Kidney (tissue), 14 donors: ENCODE data around the gene ABCA12. TPM values are rescaled to one million over a fixed set of nuclear protein-coding genes. Genes with fewer than 3 reads are reported as not detected.

Experiments used
- DNase-seq, 5 donors: peaks; one replicate each; pipeline ENCODE4 v3.0.0-alpha.2; 2013 to 2020
- FAIRE-seq: peaks from 2 replicates; lab custom pipeline; 2012; peaks lifted over from hg19 to GRCh38; lab: Jason Lieb, UNC
- H3K27ac ChIP-seq, 2 donors: one replicate each; pipeline ENCODE4 v1.7.0; 2013; ENCODE audit warnings: low read depth in 2 of 2, low read length in 2 of 2, inconsistent platforms in 1 of 2
- H3K27me3 ChIP-seq: one replicate; pipeline ENCODE4 v1.7.1; 2013; ENCODE audit warnings: low read length, inconsistent platforms; ENCODE audit not compliant: control insufficient read depth, insufficient read depth
- H3K36me3 ChIP-seq, 3 donors: one replicate each; pipeline versions ENCODE4 v1.7.0 to v1.7.1; 2013; ENCODE audit warnings: low read length in 3 of 3, control low read depth in 1 of 3, inconsistent platforms in 1 of 3; ENCODE audit not compliant: insufficient read depth in 3 of 3, control insufficient read depth in 2 of 3
- H3K4me1 ChIP-seq, 3 donors: one replicate each; pipeline versions ENCODE4 v1.7.0 to v1.7.1; 2013; ENCODE audit warnings: low read length in 3 of 3, inconsistent platforms in 1 of 3, low read depth in 1 of 3; ENCODE audit not compliant: control insufficient read depth in 2 of 3, insufficient read depth in 2 of 3
- H3K4me3 ChIP-seq, 3 donors: one replicate each; pipeline versions ENCODE4 v1.7.0 to v1.8.1; 2013; ENCODE audit warnings: low read length in 3 of 3, control low read depth in 1 of 3, inconsistent platforms in 1 of 3
- H3K9ac ChIP-seq, 3 donors: one replicate each; pipeline versions ENCODE4 v1.7.0 to v1.7.1; 2013; ENCODE audit warnings: low read length in 3 of 3, control low read depth in 1 of 3, inconsistent platforms in 1 of 3
- H3K9me3 ChIP-seq, 3 donors: one replicate each; pipeline versions ENCODE4 v1.7.0 to v1.7.1; 2013; ENCODE audit warnings: low read length in 3 of 3, control low read depth in 1 of 3, inconsistent platforms in 1 of 3; ENCODE audit not compliant: control insufficient read depth in 2 of 3, insufficient read depth in 1 of 3
- CTCF ChIP-seq: IDR thresholded peaks from 3 replicates; pipeline ENCODE4 v1.5.1; 2012; ENCODE audit warnings: mild to moderate bottlenecking, moderate library complexity, borderline replicate concordance; ENCODE audit not compliant: insufficient read depth; ENCODE audit errors: extremely low read depth
- intact Hi-C: fragments of 100-400 bp; cut with DNase I; formaldehyde crosslinking; loops from one replicate; pipeline ENCODE4 v1.11.1; 2022
- polyA plus RNA-seq: library from polyadenylated mRNA; stranded (reverse); fragments of 350-450 nt; fragmentation: Illumina TruSeq; extraction: RNeasy Lipid Tissue Mini Kit (QIAGEN cat#74804); gene quantifications from one replicate; pipeline ENCODE4 v1.2.3, GENCODE V29; 2014; ENCODE audit warnings: low read depth, low replicate concordance; ENCODE audit not compliant: insufficient read depth
- total RNA-seq: library from RNA; stranded (reverse); fragmentation: NEBNext Ultra II Directional; extraction: Animal tissue kit (Norgen Biotek cat#: 25700); gene quantifications from one replicate; pipeline ENCODE4 v1.2.1, GENCODE V29; 2021
- donor health status: control.
- donor health status: control.
- donor health status: control.
- donor health status: control.
- donor health status: control.
- donor health status: DM: yes; HTN: yes; CAD: no.
- donor health status: Normal renal cell carcinoma (clear cell type).

The ABCA12 gene
- total and polyA plus RNA-seq, 2 donors from 2014 or later, result 0.37 to 3.0 TPM

- Histone ChIP-seq H3K4me1 (no peaks in the 10 kb centered on the region), H3K9ac (no peak overlapping the region), H3K36me3 (no peaks in the 10 kb centered on the region), H3K27ac (no peak overlapping the region), H3K27me3 (no peaks in the 10 kb centered on the region), H3K4me3 (no peak overlapping the region), H3K9me3 (no peaks in the 10 kb centered on the region)
- intact Hi-C loops, result no loop called here
- no peak for TF ChIP-seq CTCF
- no peak for DNase-seq
- no peak for FAIRE-seq
These were observed 22.9 kb upstream of the ABCA12 start for GRCh38 chr2:215161301-215161829.

- H3K27ac ChIP-seq, result no peak overlapping the region
- no peak for TF ChIP-seq CTCF
- H3K4me3 ChIP-seq, result no peak overlapping the region
- no peaks in the 10 kb centered on the region for H3K27me3 ChIP-seq
- no peaks in the 10 kb centered on the region for H3K36me3 ChIP-seq
- H3K9me3 ChIP-seq, result no peaks in the 10 kb centered on the region
- no peaks in the 10 kb centered on the region for H3K4me1 ChIP-seq
- no peak for FAIRE-seq
- no peak overlapping the region for H3K9ac ChIP-seq
- intact Hi-C loops, result no loop called here
- no peak for DNase-seq
These were observed 21.7 kb upstream of the ABCA12 start for GRCh38 chr2:215160081-215160480.

- no peaks in the 10 kb centered on the region for H3K9me3 ChIP-seq
- no peaks in the 10 kb centered on the region for H3K36me3 ChIP-seq
- intact Hi-C loops, result no loop called here
- no peak overlapping the region for H3K27ac ChIP-seq
- DNase-seq (no peak), FAIRE-seq (no peak)
- no peaks in the 10 kb centered on the region for H3K4me1 ChIP-seq
- no peaks in the 10 kb centered on the region for H3K27me3 ChIP-seq
- H3K4me3 ChIP-seq, result no peak overlapping the region
- H3K9ac ChIP-seq, result no peak overlapping the region
- no peak for TF ChIP-seq CTCF
These were observed 18.0 kb upstream of the ABCA12 start for GRCh38 chr2:215156453-215156852.

- Histone ChIP-seq H3K4me1 (no peaks in the 10 kb centered on the region), H3K4me3 (no peak overlapping the region), H3K9me3 (no peaks in the 10 kb centered on the region), H3K9ac (no peak overlapping the region), H3K27ac (no peak overlapping the region), H3K27me3 (no peaks in the 10 kb centered on the region), H3K36me3 (no peaks in the 10 kb centered on the region)
- DNase-seq (no peak), FAIRE-seq (no peak)
- no peak for TF ChIP-seq CTCF
- intact Hi-C loops, result no loop called here
These were observed 11.5 kb upstream of the ABCA12 start for GRCh38 chr2:215149894-215150293.
